Activated effector memory CD4-positive, alpha-beta T cell treated with Interleukin-2 at 50 U/mL for 16 hours (primary cell): ENCODE measurements around the gene LRRC23.
"Not testable (repeated sequence)": the region's sequence is repeated elsewhere in the genome, so short reads cannot be mapped to it uniquely, and the experiment has no call there.

ENCODE experiments used
- DNase-seq: peaks from one replicate; pipeline ENCODE4 v3.0.0-alpha.2; 2020

LRRC23 gene

GRCh38 chr12:6904280-6905276, at the start of gene LRRC23:
LRRC23 (plus strand) TSS chr12:6904822; CDS start chr12:6905634, 812 bp downstream.
- DNase-seq: peak; percentile 93

DNA sequence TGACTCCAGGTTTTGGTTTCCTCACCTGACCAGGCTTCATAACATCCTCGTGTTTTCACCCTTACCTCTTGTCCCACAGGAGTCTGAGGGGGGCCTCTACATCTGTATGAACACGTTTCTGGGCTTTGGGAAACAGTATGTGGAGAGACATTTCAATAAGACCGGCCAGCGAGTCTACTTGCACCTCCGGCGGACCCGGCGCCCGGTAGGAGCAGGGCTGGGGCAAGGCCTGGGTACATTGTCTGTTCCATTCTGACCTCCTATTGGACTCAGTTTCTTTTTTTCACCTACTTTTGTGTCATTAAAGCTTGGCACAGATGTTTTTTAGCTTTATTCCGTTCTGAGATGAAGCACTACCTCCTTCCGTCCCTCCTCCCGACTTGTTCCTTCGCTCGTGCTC, 49.3 kb upstream of the LRRC23 start:
- DNase-seq: no peak

GRCh38 chr12:6858799-6859198, 45.8 kb upstream of the LRRC23 start:
- DNase-seq: no peak

DNA sequence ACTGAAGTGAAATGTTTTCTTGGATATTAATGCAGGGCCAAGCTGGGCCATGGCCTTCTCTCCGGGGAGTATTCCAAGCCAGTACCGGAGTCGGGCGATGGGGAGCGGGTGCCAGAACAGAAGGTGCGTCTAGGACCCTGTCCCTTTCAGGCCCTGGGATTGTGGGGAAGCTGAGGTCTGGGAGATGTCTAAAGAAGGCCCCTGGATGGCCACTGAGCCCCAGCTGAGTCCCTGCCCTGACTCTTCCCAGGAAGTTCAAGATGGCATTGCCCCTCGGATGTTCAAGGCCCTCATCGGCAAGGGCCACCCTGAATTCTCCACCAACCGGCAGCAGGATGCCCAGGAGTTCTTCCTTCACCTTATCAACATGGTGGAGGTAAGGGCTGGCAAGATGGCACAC, 44.5 kb upstream of the LRRC23 start:
- no peak for DNase-seq

DNA sequence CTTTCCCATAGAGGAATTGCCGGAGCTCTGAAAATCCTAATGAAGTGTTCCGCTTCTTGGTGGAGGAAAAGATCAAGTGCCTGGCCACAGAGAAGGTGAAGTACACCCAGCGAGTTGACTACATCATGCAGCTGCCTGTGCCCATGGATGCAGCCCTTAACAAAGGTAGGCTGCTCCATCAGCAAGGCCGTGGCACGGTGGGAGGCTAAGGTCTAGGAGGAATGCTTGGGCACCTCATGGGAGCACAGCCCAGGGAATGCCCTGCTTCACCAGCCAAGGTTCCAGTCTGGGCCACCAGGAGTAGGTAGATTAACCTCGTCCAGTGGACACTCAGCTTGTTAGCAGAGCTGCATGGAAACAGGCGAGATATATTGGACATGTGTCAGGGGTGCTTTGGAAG, 43.7 kb upstream of the LRRC23 start:
- no peak for DNase-seq

- no peak for DNase-seq
These were observed 43.2 kb upstream of the LRRC23 start for GRCh38 chr12:6861391-6861790.

DNA sequence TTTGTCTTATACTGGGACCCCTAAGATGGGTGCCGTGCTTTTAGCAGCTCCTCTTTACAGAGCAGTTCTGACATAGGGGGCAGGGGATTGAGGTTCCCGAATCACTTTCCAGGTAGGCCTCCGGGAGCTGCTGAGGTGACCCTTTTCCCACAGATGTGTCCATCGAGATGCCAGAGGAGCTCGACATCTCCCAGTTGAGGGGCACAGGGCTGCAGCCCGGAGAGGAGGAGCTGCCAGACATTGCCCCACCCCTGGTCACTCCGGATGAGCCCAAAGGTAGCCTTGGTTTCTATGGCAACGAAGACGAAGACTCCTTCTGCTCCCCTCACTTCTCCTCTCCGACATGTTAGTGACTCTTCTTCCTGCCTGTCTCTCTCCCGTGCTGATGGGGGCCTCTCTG, 41.6 kb upstream of the LRRC23 start:
- DNase-seq: no peak

- no peak for DNase-seq
These were observed 40.9 kb upstream of the LRRC23 start for GRCh38 chr12:6863586-6864321.

GRCh38 chr12:6865307-6865706, 39.3 kb upstream of the LRRC23 start:
- DNase-seq: not testable (repeated sequence)

DNA sequence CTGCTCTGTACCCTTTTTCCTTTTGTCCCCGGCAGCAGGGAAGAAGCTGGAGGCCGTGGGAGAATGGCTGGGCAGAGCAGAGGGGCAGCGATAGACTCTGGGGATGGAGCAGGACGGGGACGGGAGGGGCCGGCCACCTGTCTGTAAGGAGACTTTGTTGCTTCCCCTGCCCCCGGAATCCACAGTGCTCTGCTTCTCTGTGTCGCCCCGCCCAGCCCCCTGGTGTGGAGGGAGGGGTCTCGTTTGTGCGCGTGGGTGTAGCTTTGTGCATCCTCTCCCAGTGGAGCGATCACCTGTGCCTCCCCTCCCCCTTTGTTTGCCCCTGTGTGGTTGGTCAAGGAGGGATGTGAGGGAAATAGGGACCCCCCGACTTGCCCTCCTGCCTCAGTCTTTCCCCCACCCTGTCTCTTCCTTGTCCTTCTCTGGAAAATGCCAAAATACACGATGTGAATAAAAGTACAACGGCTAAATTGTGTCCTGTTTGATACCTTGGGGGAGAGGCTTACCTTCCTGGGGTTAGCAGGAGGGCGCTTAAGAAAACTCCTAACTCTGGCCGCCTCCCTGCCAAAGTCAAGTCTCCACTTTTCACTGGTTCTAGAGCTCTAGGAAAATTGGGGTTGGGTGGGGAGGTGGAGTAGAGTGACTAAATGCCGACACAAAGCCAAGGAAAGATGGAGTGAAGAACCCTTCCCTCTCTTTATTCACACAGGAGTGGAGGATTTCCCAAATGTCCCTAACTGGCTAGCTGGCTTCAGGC, 38.3 kb upstream of the LRRC23 start:
- no peak for DNase-seq

- no peak for DNase-seq
These were observed 37.7 kb upstream of the LRRC23 start for GRCh38 chr12:6866920-6867412.

- DNase-seq: peak; percentile 66
These were observed 37.0 kb upstream of the LRRC23 start, which contains the start of gene TPI1 for GRCh38 chr12:6867413-6868210. TPI1 (plus strand) TSS chr12:6867531; CDS start chr12:6867567, 36 bp downstream.

DNA sequence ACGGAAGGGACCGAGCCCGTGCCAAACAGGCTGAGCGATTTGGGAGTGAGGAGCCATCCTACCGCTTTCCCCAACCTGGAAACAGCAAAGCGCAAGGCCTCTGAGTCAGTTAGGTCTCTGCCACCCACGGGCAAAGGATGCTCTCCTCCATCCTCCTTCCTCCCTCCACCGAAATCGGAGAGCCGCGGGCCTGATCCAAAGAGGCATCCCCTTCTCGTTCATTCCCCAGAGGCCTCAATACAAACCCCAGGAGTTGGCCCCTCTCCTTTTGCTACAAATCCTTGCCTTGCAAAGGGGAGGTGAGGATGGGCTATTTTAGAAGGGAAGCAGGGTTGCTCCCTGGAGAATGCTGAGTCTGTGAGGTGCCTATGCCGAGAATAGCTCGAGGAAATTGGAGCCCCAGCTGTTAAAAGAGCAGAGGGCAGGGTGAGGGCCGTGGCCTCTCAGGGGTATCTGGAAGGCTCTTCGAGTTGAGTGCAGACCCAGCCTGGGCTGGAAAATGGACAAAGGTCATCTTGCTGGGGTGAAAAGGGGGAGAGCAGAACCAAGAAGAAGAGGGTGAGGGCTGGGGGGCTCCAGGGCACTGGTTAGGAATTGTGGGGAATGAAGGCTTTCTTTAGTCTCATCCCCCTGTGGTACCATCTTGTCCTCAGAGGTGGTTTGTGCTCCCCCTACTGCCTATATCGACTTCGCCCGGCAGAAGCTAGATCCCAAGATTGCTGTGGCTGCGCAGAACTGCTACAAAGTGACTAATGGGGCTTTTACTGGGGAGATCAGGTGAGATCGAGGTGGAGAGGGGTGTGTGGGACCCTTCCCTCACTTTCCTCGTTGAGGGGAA, 36.2 kb upstream of the LRRC23 start:
- DNase-seq: no peak

DNA sequence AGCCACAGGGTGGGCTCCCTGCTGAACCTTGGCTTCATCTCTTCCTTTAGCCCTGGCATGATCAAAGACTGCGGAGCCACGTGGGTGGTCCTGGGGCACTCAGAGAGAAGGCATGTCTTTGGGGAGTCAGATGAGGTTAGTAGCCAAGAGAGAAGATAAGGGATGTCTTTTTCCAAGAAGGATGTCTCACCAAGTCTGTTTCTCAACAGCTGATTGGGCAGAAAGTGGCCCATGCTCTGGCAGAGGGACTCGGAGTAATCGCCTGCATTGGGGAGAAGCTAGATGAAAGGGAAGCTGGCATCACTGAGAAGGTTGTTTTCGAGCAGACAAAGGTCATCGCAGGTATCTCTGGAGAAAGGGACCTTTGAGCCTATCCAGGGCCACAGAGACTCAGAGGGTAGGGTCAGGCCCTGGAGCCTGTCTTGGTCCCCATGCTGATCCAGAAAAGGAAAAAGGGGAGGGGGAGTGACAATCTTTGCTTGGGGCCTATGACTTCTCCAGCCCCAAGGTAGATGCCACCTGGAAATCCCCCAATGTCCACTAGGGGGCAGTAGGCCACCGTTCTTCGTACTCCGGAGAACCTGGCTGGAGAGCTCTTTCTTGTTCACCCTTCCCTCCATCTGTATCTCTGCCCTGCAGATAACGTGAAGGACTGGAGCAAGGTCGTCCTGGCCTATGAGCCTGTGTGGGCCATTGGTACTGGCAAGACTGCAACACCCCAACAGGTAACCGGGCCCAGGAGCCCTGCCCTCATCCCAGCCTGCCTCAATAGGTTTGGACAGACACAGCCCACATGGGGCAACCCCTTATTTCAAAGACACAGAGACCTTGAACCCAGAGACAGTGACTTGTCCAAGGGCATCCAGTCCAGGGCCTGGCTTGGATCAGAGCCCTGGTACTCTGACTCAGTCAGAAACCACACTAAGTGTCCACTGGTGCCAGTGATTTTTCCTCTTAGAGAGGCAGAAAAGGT, 35.3 kb upstream of the LRRC23 start:
- peak; percentile 75 for DNase-seq

- DNase-seq: not testable (repeated sequence)
These were observed 34.3 kb upstream of the LRRC23 start for GRCh38 chr12:6870304-6870703.

DNA sequence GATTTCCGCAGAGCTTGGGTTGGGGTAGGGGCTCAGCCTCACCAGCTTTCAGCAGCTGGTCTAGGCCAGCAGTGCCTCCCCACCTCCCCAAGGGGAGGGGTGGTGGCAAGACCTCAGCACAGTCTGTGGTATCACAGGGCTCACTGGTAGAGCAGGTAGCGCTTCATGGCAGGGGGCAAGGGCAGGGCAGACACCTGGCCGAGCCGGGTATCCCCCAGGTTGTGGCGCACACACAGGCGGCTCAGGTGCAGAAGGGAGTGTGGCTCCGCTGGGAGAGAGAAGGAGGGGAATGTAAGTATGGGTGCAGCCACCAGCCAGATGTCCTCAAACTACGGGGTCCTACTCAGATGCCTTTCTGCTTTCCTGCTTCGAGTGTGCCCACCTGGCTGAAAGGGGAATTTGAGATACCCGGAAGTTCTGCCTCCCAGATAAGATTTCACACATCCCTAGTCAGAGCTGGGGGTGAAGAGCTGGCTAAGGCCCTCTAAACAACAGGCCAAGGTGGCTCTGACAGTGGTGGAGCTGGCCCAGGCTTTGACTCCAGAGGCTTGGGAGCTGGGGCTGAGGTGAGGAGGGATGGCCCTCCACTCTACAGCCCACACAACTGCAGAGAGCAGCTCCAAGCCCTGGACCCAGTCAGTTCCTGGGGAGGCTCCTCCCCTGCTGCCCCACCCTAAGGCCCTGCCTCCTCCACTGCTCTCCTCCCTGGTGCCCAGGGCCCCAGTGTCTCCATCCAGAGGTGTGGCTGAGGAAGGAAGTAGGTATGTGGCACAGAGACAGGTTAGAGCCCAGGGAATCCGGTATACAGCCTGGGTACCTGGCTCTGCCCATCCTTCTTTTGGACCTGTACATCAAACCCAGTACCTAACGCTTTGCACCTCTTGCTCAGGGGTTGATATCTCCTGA, 33.3 kb upstream of the LRRC23 start:
- DNase-seq: no peak

GRCh38 chr12:6872073-6873048, 32.3 kb upstream of the LRRC23 start:
- peak; percentile 77 for DNase-seq
